Fibroblast of peridontal ligament (primary cell): Measurements from ENCODE around the gene NDFIP1.

Experiments
- DNase-seq: peaks from one replicate; pipeline ENCODE4 v3.0.0-alpha.2; 2010; ENCODE audit errors: extremely low read depth

NDFIP1 gene

DNA sequence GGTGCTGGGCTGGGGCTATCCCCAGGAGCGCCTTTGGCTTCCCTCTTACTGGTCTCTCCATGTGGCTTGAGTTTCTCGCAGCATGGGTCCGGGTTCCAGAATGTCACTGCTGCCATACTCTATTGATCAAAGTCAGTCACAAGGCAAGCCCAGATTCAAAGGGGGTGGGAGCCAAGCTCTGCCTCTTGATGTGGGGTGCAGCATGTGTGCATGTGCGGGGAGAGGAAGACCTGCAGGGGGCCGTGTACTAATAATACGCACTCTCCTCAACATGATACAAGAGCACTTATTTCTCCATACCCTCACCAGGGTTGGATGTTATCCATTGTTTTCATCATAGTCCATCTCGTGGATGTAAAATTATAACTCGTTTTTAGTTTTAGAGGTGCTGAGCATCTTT, 81.2 kb downstream of the NDFIP1 start:
- DNase-seq = no peak

DNA sequence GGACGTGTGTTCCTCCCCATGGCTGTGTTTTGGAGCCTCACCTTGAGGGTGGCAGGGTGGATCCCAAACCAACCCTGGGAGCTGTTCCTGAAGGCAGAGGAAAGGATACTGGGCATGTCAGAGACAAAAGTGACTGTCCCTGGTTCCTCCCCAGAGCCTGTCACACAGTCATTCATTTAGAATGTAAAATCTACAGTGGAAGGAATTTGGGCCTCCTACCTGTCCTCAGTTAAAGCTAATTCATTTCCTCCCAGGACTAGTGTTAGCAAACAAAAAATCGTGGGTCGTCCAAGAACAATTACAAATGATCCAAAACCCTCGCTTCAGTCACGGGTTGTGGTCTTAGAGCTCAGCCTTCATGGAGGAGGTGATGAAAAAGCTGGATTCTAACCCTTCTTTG, 83.2 kb downstream of the NDFIP1 start:
- no peak for DNase-seq

DNA sequence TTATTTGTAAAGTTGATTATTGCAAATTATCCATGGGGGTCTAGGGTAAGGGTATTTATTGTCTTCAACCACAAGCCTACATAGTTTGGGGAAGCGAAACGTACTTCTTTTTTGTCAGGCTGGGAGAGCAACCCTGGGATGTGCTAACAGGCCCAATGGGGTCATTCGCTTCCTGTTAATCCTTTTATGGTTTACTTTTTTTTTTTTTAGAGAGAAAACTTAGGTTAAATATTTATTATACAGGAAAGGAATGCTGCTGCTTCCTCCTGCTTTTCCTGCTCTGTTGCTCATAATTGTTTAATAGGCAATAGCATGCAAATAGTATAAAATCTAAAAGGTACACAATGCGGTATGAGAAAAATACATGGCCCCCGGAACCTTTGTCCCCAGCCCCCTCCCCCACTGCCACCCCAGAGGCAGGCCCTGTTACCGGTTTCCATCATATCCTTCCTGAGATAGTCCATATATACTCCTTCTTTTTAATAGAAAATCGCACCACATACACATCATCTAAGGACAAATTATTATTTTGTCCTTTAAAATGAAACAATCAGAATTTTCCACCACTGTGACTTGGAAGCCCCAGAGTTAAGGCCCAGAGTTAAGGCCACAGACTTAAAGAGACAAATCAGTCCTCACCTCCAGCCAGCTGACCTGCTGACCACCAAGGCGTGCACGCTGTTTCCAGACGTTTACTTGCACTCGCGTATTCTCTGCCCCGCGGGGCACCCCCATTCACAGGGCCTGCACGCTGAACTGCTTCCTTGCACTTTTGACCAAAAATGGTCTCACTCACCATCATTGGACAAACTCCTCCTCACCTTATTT, 83.9 kb downstream of the NDFIP1 start:
- no peak for DNase-seq

DNA sequence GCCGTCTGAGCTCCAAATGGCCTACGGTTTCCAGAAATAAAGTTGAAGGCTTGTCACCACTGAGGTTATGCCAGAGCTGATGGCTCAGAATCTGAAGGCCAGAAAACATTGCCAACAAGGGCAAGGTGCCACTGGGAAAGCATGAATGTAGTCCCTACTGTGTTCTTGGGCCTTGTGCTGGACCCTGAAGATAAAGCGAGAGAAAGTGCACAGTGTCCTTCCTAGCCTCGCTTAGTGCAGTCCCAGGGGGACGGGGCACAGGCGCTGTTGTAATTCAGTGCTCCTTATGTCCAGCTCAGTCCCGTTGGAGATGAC, 84.5 kb downstream of the NDFIP1 start:
- no peak for DNase-seq

DNA sequence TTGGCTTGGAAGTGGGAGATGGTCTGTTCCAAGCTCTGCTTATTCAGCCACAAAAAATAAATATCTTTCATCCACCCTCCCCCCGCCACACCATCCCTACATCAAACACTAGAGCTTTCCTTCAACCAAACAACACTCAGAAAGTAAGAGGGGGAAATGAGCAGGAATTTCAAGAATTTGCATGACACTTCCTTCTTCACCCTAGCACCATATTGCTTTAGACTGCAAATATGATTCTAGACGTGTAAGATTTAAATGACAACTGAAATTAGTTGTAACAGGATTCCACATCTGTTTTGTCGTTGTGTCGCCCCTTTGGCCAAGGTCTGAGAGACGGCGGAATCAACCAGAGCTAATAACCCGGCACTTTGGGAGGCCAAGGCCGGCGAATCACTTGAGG, 88.5 kb downstream of the NDFIP1 start:
- DNase-seq = no peak

DNA sequence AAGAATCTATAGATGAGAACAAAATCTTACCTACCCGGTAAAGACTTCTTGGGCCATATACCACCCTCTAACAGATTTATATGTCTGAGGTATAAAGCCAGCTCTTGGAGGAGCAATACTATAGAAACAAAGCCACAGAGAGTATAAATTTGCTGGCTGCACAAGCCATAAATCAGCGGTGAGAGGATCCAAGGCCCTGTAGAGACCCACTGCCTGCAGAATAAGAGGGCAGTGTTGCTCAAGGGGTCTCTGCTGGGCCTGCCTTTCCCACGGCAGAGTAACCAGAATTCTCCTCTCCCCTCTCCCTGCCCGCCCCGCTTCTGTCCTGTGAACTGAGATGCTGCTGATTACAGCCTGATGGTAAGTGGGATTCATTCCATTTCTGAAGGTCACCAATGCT, 89.2 kb downstream of the NDFIP1 start:
- DNase-seq = no peak

DNA sequence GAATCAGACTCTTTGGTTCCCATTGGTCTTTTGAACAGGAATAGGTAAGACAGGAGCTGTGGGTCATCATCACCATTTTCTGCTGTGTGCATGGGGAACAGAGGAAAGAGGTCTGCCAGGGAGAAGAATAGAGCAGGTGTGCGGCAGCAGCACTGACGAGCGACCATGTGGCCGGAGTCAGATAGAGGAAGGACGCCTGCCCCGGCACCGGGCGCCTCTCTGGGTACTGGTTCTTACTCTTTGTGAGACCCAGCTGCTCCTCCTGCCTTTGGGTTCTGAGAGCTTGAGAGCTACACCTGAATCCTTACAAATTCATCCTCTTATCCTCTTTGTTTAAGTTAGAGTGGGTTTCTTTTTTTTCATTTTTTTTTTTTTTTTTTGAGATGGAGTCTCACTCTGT, 90.8 kb downstream of the NDFIP1 start:
- DNase-seq = no peak

DNA sequence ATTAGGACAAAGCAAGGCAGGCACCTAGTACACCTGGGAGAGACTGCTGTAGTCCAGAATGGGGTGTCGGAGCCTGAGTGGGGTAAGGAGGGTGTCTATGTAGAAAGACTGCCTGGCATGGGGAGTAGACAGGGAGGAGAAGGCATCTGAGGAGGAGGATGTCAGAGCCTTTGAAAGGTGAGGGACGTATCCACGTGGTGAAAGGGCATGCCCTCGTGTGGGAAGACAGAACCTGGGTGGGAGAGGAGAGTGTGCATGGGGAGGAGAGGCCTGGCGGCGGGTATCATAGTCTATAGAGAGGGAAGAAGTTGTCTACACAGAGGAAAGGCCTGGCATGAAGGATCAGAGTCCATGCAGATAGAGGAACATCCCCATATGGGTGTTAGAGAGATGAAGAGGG, 91.8 kb downstream of the NDFIP1 start:
- DNase-seq = no peak

DNA sequence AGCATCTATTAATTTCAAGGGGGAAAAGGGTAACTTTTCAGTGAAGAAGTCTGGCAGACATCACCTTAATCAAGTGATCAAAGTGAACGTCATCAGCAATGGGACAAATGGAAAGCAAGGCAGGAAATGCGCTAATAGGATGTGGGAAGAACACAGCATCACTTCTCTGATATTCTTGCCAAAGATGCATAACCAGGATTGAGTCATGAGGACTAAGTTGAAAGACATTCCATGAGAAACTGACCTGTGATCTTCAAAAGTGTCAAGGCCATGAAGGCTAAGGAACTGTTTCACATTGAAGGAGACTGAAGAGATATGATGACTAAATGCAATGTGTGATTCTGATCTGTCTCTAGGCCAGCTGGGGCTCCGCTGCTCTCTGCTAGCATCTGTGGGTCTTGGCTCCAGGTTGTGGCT, 92.9 kb downstream of the NDFIP1 start:
- peak; percentile 61 for DNase-seq

DNA sequence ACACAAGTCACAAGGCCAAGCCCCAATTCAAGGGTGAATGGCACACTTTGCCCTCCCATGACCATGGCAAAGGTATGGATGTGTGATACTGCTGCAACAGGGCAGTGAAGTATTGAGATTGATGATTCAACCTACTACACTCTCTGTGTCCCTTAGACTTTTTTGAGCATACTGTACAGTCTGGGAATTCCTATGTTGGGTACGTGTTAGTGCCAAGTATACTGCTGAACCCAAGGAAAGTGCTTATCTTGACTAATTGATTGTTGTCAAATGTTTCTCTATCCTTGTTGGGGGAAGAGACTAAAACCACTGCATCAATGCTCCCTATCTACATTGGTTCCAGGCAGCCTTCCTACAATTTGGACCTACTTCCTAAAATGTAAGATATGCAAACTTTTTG, 93.7 kb downstream of the NDFIP1 start:
- DNase-seq = peak; percentile 31
